GM13976 (cell line): ENCODE results near the gene TAF4B.

ENCODE experiments used
- DNase-seq: peaks from one replicate; pipeline ENCODE4 v3.0.0; 2012; ENCODE audit warnings: low spot score
- in situ Hi-C: fragments of 300-500 bp; cut with MboI; formaldehyde crosslinking; loops from one replicate; pipeline ENCODE4 v1.12.0; 2022; ENCODE audit warnings: low sequenced_read_pairs, mixed read lengths, inconsistent platforms; ENCODE audit not compliant: unreplicated experiment
- TF ChIP-seq, protein P1 (sequence below): IDR thresholded peaks from 2 replicates; pipeline ENCODE4 v1.5.1; 2012; ENCODE audit warnings: borderline replicate concordance, mild to moderate bottlenecking; ENCODE audit not compliant: insufficient read depth; ENCODE audit errors: extremely low read depth, missing control alignments, control extremely low read depth

The TAF4B gene

DNA sequence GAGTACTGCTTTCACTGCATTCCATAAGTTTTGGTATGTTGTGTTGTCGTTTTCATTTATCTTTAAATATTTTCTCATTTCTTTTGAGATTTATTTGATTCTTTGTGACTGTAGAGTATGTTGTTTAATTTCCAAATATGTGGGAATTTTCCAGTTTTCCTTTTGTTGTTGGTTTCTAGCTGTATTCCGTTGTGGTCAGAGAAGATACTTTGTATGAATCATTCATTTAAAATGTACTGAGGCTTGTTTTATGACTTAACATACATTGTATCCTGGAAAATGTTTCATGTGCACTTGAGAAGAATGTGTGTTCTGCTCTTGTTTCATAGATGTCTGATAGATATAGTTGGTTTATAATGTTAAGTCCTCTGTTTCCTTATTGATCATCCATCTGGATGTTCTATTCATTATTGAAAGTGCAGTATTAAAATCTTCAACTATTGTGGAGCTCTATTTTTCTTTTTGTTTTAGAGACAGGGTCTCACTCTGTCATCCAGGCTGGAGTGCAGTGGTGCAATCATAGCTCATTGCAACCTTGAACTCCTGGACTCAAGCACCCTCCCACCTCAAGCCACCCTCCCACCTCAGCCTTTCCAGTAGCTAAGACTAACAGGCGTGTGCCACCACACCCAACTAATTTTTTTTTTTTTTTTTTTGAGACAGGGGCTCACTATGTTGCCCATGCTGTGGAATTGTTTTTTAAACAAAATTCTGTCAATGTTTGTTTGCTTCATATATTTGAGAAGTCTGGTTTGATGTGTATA is 96.8 kb downstream of the TAF4B start:
- TF ChIP-seq, protein P1, sequence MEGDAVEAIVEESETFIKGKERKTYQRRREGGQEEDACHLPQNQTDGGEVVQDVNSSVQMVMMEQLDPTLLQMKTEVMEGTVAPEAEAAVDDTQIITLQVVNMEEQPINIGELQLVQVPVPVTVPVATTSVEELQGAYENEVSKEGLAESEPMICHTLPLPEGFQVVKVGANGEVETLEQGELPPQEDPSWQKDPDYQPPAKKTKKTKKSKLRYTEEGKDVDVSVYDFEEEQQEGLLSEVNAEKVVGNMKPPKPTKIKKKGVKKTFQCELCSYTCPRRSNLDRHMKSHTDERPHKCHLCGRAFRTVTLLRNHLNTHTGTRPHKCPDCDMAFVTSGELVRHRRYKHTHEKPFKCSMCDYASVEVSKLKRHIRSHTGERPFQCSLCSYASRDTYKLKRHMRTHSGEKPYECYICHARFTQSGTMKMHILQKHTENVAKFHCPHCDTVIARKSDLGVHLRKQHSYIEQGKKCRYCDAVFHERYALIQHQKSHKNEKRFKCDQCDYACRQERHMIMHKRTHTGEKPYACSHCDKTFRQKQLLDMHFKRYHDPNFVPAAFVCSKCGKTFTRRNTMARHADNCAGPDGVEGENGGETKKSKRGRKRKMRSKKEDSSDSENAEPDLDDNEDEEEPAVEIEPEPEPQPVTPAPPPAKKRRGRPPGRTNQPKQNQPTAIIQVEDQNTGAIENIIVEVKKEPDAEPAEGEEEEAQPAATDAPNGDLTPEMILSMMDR, result no peak
- no peak for DNase-seq
- in situ Hi-C loops, result loop anchor here (25.0 kb wide), 1 partner anchor 664 kb away; no protein-coding TSS in a partner anchor

- TF ChIP-seq, protein P1, result no peak
- no peak for DNase-seq
- in situ Hi-C loops, result no loop called here
These were observed 99.5 kb downstream of the TAF4B start for GRCh38 chr18:26325771-26326170.

DNA sequence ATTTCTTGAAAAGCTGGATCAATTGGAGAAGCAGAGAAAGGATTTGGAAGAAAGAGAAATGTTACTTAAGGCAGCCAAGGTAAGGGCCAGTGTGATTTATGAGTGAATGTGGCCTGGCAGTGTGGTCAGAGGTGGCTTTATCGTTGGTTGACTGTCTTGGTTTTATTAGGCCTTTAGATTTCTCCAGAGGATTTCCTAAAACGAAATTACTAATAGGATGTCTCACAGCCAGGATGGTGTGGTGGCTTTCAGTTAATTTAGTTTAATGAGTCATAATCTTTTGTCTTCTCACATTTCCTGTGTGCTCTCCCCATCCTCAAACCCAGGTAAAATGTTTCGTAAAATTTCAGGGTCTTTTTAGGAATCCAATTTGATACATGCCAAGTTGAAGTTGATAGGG is 100.8 kb downstream of the TAF4B start:
- no peak for DNase-seq
- TF ChIP-seq, protein P1, result no peak
- in situ Hi-C loops, result no loop called here

GRCh38 chr18:26332991-26333390 is 106.7 kb downstream of the TAF4B start:
- in situ Hi-C loops, result no loop called here
- TF ChIP-seq, protein P1, result no peak
- DNase-seq, result no peak

GRCh38 chr18:26335156-26335555 is 108.9 kb downstream of the TAF4B start:
- TF ChIP-seq, protein P1, result no peak
- no peak for DNase-seq
- in situ Hi-C loops, result no loop called here

GRCh38 chr18:26335571-26336487 is 109.6 kb downstream of the TAF4B start:
- in situ Hi-C loops, result no loop called here
- TF ChIP-seq, protein P1, result no peak

More at GRCh38 chr18:26335571-26336487, 109.6 kb downstream of the TAF4B start:
- DNase-seq, result no peak
